Fibroblast of skin of right biceps (primary cell): ENCODE results near the gene USP2.
A peak's percentile ranks its signal among the peaks of the same experiment; 100 is the strongest.

Experiments
- DNase-seq: peaks from one replicate; pipeline ENCODE4 v3.0.0-alpha.2; 2013

Gene USP2

GRCh38 chr11:119320776-119321524, 60.5 kb downstream of the USP2 start:
- DNase-seq = peak; percentile 84

- DNase-seq = peak; percentile 75
Measured at GRCh38 chr11:119320240-119320775, 61.2 kb downstream of the USP2 start.

- DNase-seq = no peak
Measured at GRCh38 chr11:119319700-119320239, 61.7 kb downstream of the USP2 start.

- no peak for DNase-seq
Measured at GRCh38 chr11:119319136-119319699, 62.3 kb downstream of the USP2 start.

- DNase-seq = peak; percentile 80
Measured at GRCh38 chr11:119318240-119319135, 63.0 kb downstream of the USP2 start.

GRCh38 chr11:119317592-119318239, 63.8 kb downstream of the USP2 start:
- no peak for DNase-seq

- DNase-seq = peak; percentile 68
Measured at GRCh38 chr11:119316729-119317591, 64.5 kb downstream of the USP2 start, which contains the start of gene MCAM. TSS of gene MCAM (minus strand) at chr11:119317130. CDS start at chr11:119317101, 29 bp downstream.

- DNase-seq = peak; percentile 49
Measured at GRCh38 chr11:119316016-119316728, 65.3 kb downstream of the USP2 start.

- peak; percentile 54 for DNase-seq
Measured at GRCh38 chr11:119315131-119316015, 66.1 kb downstream of the USP2 start.

GRCh38 chr11:119314726-119315125, 66.8 kb downstream of the USP2 start:
- no peak for DNase-seq

GRCh38 chr11:119310682-119311052, 70.8 kb downstream of the USP2 start:
- DNase-seq = no peak

- DNase-seq = no peak
Measured at GRCh38 chr11:119309953-119310681, 71.4 kb downstream of the USP2 start.

GRCh38 chr11:119309411-119309810, 72.1 kb downstream of the USP2 start:
- DNase-seq = no peak

GRCh38 chr11:119307974-119308373, 73.5 kb downstream of the USP2 start:
- no peak for DNase-seq

GRCh38 chr11:119307219-119307618, 74.3 kb downstream of the USP2 start:
- DNase-seq = no peak

GRCh38 chr11:119306373-119306890, 75.1 kb downstream of the USP2 start:
- peak; percentile 50 for DNase-seq

GRCh38 chr11:119305556-119306372, 75.7 kb downstream of the USP2 start:
- DNase-seq = no peak
